COLO829 (cell line): ENCODE data around the gene ZBTB16.
A peak's percentile ranks its signal among the peaks of the same experiment; 100 is the strongest.

Experiments
- DNase-seq: peaks from one replicate; pipeline ENCODE4 v3.0.0; 2012; ENCODE audit warnings: low spot score

ZBTB16 gene

GRCh38 chr11:114059278-114059983 lies at the start of gene ZBTB16:
ZBTB16 (plus strand) TSS chr11:114059711; CDS start chr11:114063301, 3,590 bp downstream.
- DNase-seq = no peak

- DNase-seq = no peak
Measured at GRCh38 chr11:114010931-114011330, 48.6 kb upstream of the ZBTB16 start.

GRCh38 chr11:114011443-114011842 lies 48.1 kb upstream of the ZBTB16 start:
- no peak for DNase-seq

GRCh38 chr11:114015117-114015516 lies 44.4 kb upstream of the ZBTB16 start:
- DNase-seq = no peak

GRCh38 chr11:114016986-114017385 lies 42.5 kb upstream of the ZBTB16 start:
- DNase-seq = no peak

GRCh38 chr11:114017723-114018122 lies 41.8 kb upstream of the ZBTB16 start:
- DNase-seq = no peak

- DNase-seq = no peak
Measured at GRCh38 chr11:114019046-114019445, 40.5 kb upstream of the ZBTB16 start.

GRCh38 chr11:114019574-114019973 lies 39.9 kb upstream of the ZBTB16 start:
- no peak for DNase-seq

GRCh38 chr11:114025329-114025907 lies 34.1 kb upstream of the ZBTB16 start:
- DNase-seq = no peak

GRCh38 chr11:114026355-114026754 lies 33.2 kb upstream of the ZBTB16 start:
- no peak for DNase-seq

GRCh38 chr11:114027391-114027790 lies 32.1 kb upstream of the ZBTB16 start:
- DNase-seq = no peak

GRCh38 chr11:114027926-114028325 lies 31.6 kb upstream of the ZBTB16 start:
- DNase-seq = no peak

GRCh38 chr11:114031246-114031966 lies 28.1 kb upstream of the ZBTB16 start:
- DNase-seq = no peak

GRCh38 chr11:114031967-114032320 lies 27.6 kb upstream of the ZBTB16 start:
- no peak for DNase-seq

- DNase-seq = no peak
Measured at GRCh38 chr11:114033066-114033465, 26.4 kb upstream of the ZBTB16 start.

GRCh38 chr11:114033572-114033971 lies 25.9 kb upstream of the ZBTB16 start:
- no peak for DNase-seq

GRCh38 chr11:114034956-114035355 lies 24.6 kb upstream of the ZBTB16 start:
- DNase-seq = no peak

- DNase-seq = peak; percentile 8
Measured at GRCh38 chr11:114036147-114036811, 23.2 kb upstream of the ZBTB16 start.

- no peak for DNase-seq
Measured at GRCh38 chr11:114036958-114037357, 22.6 kb upstream of the ZBTB16 start.

GRCh38 chr11:114039551-114039950 lies 20.0 kb upstream of the ZBTB16 start:
- no peak for DNase-seq

- DNase-seq = no peak
Measured at GRCh38 chr11:114040706-114041211, 18.8 kb upstream of the ZBTB16 start.

- DNase-seq = no peak
Measured at GRCh38 chr11:114042234-114042633, 17.3 kb upstream of the ZBTB16 start.
